ENCODE measurements around the gene TARS3. TPM values are rescaled to one million over a fixed set of nuclear protein-coding genes. Genes with fewer than 3 reads are reported as not detected.

Gene TARS3
- total and polyA plus RNA-seq, 2 donors (not counting 3 experiments of a cell fraction or from before 2014, with no cell fraction given): 0.91 to 8.2 TPM

- dilution Hi-C loops (cut with MboI; ENCODE audit: extremely low pct_ligation_motif_present, low sequenced_read_pairs): no loop called here
- no TSS peak for BruUV-seq (replicated peaks)
- POLR2A ChIA-PET: no interaction called here
- Histone ChIP-seq H3K4me3 (replicated peaks in 1 of 3; ENCODE audit: insufficient read depth in 1 of 3, low read depth in 1 of 3, low read length in 3 of 3) (no peak overlapping the region), H3K9ac (replicated peaks; ENCODE audit: extremely low read depth, insufficient read depth, low read length) (no peak overlapping the region), H3K9me3 (replicated peaks; ENCODE audit: control insufficient read depth, insufficient read depth, low read length) (no peaks in the 10 kb centered on the region), H3K79me2 (ENCODE audit: control insufficient read depth, insufficient read depth, low read length) (no peaks in the 10 kb centered on the region), H3K36me3 (ENCODE audit: control insufficient read depth in 2 of 2, extremely low read depth in 1 of 2, insufficient read depth in 2 of 2, low read length in 2 of 2) (no peaks in the 10 kb centered on the region), H4K20me1 (replicated peaks; ENCODE audit: control insufficient read depth, extremely low read depth, insufficient read depth, low read length) (no peaks in the 10 kb centered on the region), H3K9me1 (replicated peaks; ENCODE audit: control insufficient read depth, extremely low read depth, insufficient read depth, low read length) (no peaks in the 10 kb centered on the region), H3K4me1 (ENCODE audit: control insufficient read depth, extremely low read depth, insufficient read depth, low read length) (no peaks in the 10 kb centered on the region), H3K4me2 (ENCODE audit: insufficient read depth, low read length) (no peak overlapping the region), H2AFZ (ENCODE audit: low read depth, low read length) (no peak overlapping the region), H3K27me3 (ENCODE audit: control insufficient read depth in 2 of 2, insufficient read depth in 2 of 2, low read length in 2 of 2) (no peaks in the 10 kb centered on the region), H3K27ac (ENCODE audit: insufficient read depth, low read depth, low read length) (no peak overlapping the region)
- CTCF ChIA-PET: interaction anchor here (0.9 to 1.4 kb wide), 2 partner anchors 22 to 23 kb away, joined by 3 to 4 read pairs; no protein-coding TSS in a partner anchor
- TF ChIP-seq GATA2 (IDR thresholded peaks at IDR 0.05; ENCODE audit: insufficient read depth, insufficient read length, low read depth, low read length) (no peak), POLR2A (IDR thresholded peaks at IDR 0.05; ENCODE audit: low read depth, low read length) (no peak), EZH2 (IDR thresholded peaks at IDR 0.05; ENCODE audit: borderline replicate concordance, low read depth, low read length, severe bottlenecking) (no peak), MYC (IDR thresholded peaks at IDR 0.05; ENCODE audit: low read depth, low read length) (no peak), JUN (IDR thresholded peaks at IDR 0.05; ENCODE audit: borderline replicate concordance, insufficient read depth, insufficient read length, low read depth) (no peak), POLR2AphosphoS5 (IDR thresholded peaks at IDR 0.05; ENCODE audit: insufficient read depth, low read depth, low read length) (no peak), FOS (IDR thresholded peaks at IDR 0.05; ENCODE audit: borderline replicate concordance, insufficient read depth, low read length) (no peak)
- TF ChIP-seq, protein P1, sequence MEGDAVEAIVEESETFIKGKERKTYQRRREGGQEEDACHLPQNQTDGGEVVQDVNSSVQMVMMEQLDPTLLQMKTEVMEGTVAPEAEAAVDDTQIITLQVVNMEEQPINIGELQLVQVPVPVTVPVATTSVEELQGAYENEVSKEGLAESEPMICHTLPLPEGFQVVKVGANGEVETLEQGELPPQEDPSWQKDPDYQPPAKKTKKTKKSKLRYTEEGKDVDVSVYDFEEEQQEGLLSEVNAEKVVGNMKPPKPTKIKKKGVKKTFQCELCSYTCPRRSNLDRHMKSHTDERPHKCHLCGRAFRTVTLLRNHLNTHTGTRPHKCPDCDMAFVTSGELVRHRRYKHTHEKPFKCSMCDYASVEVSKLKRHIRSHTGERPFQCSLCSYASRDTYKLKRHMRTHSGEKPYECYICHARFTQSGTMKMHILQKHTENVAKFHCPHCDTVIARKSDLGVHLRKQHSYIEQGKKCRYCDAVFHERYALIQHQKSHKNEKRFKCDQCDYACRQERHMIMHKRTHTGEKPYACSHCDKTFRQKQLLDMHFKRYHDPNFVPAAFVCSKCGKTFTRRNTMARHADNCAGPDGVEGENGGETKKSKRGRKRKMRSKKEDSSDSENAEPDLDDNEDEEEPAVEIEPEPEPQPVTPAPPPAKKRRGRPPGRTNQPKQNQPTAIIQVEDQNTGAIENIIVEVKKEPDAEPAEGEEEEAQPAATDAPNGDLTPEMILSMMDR (IDR thresholded peaks at IDR 0.05; ENCODE audit: extremely low read depth in 1 of 2, insufficient read depth in 1 of 2, low read depth in 1 of 2, low read length in 2 of 2): no peak
- TF ChIP-seq, protein P2, sequence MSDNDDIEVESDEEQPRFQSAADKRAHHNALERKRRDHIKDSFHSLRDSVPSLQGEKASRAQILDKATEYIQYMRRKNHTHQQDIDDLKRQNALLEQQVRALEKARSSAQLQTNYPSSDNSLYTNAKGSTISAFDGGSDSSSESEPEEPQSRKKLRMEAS (IDR thresholded peaks at IDR 0.05; ENCODE audit: insufficient read depth, insufficient read length): no peak
- FAIRE-seq (no peak), DNase-seq (ENCODE audit: low read depth, low spot score) (no peak)
- intact Hi-C loops (cut with micrococcal nuclease): no loop called here
Observed at GRCh38 chr15:101618076-101618475, 106.2 kb downstream of the TARS3 start.
